Measurements from ENCODE around the gene SLC23A2.
"Not testable (repeated sequence)": the region's sequence is repeated elsewhere in the genome, so short reads cannot be mapped to it uniquely, and the experiment has no call there.

SLC23A2 gene
- 37.3 to 52.8 (median 40.4) reads per million in 4 donors for total RNA-seq

- peak; percentile 39 to 70 (median 50) for DNase-seq
These were observed at the start of gene SLC23A2 for GRCh38 chr20:5001174-5002076. TSS of gene SLC23A2 (minus strand) at chr20:5001510. CDS start at chr20:4932562, 68,948 bp downstream.

- DNase-seq = no peak
These were observed 45.5 kb upstream of the SLC23A2 start for GRCh38 chr20:5046656-5047339.

- DNase-seq = no peak
These were observed 44.6 kb upstream of the SLC23A2 start for GRCh38 chr20:5045906-5046305.

GRCh38 chr20:5044075-5044620 lies 42.8 kb upstream of the SLC23A2 start:
- DNase-seq = no peak

GRCh38 chr20:5041433-5041832 lies 40.1 kb upstream of the SLC23A2 start:
- DNase-seq = no peak

GRCh38 chr20:5040345-5040744 lies 39.0 kb upstream of the SLC23A2 start:
- no peak for DNase-seq

- no peak for DNase-seq
These were observed 38.6 kb upstream of the SLC23A2 start for GRCh38 chr20:5039889-5040288.

GRCh38 chr20:5039255-5039657 lies 37.9 kb upstream of the SLC23A2 start:
- DNase-seq = peak in 1 of 5 donors; percentile 31

GRCh38 chr20:5036828-5037227 lies 35.5 kb upstream of the SLC23A2 start:
- no peak for DNase-seq

GRCh38 chr20:5035518-5035917 lies 34.2 kb upstream of the SLC23A2 start:
- not testable (repeated sequence) for DNase-seq

GRCh38 chr20:5033566-5033965 lies 32.3 kb upstream of the SLC23A2 start:
- no peak for DNase-seq

- not testable (repeated sequence) for DNase-seq
These were observed 30.4 kb upstream of the SLC23A2 start for GRCh38 chr20:5031701-5032100.

- no peak for DNase-seq
These were observed 29.9 kb upstream of the SLC23A2 start for GRCh38 chr20:5031206-5031557.

GRCh38 chr20:5030348-5031205 lies 29.3 kb upstream of the SLC23A2 start:
- no peak for DNase-seq

GRCh38 chr20:5028258-5029059 lies 27.1 kb upstream of the SLC23A2 start:
- DNase-seq = not testable (repeated sequence)

- DNase-seq = no peak
These were observed 23.7 kb upstream of the SLC23A2 start for GRCh38 chr20:5024982-5025381.

- DNase-seq = no peak
These were observed 22.8 kb upstream of the SLC23A2 start for GRCh38 chr20:5024103-5024502.

GRCh38 chr20:5023171-5023570 lies 21.9 kb upstream of the SLC23A2 start:
- DNase-seq = not testable (repeated sequence)

- DNase-seq = no peak
These were observed 19.4 kb upstream of the SLC23A2 start for GRCh38 chr20:5020760-5021159.

GRCh38 chr20:5013682-5014447 lies 12.6 kb upstream of the SLC23A2 start:
- DNase-seq = no peak

GRCh38 chr20:5008759-5009158 lies 7.4 kb upstream of the SLC23A2 start:
- no peak for DNase-seq
